BJ (cell line): ENCODE results near the gene CCDC74B. TPM values are rescaled to one million over a fixed set of nuclear protein-coding genes. Genes with fewer than 3 reads are reported as not detected.
"Not testable (repeated sequence)": the region's sequence is repeated elsewhere in the genome, so short reads cannot be mapped to it uniquely, and the experiment has no call there.

Experiments
- CTCF ChIA-PET: fragments of 350-600 bp; formaldehyde crosslinking; extraction: SDS; loops from one replicate; lab custom pipeline; 2021; ENCODE audit warnings: antibody characterized with exemption, inconsistent platforms; lab: Yijun Ruan, JAX
- POLR2A ChIA-PET: fragments of 300-600 bp; sonication (Branson Sonifier 250); formaldehyde crosslinking; extraction: SDS; loops from one replicate; lab custom pipeline; 2021; ENCODE audit warnings: antibody characterized with exemption; lab: Charles Lee
- DNase-seq: peaks from one replicate; pipeline ENCODE4 v3.0.0-alpha.2; 2011; ENCODE audit warnings: low read depth
- H3K27me3 ChIP-seq: 2 replicates; pipeline ENCODE4 v1.6.0; 2011; ENCODE audit warnings: low read length; ENCODE audit not compliant: control insufficient read depth, insufficient read depth
- H3K36me3 ChIP-seq: 2 replicates; pipeline ENCODE4 v1.5.1; 2011; ENCODE audit warnings: low read length; ENCODE audit not compliant: control insufficient read depth, insufficient read depth
- H3K4me3 ChIP-seq: 2 replicates; pipeline ENCODE4 v1.5.1; 2011; ENCODE audit warnings: low read depth, mild to moderate bottlenecking, control low read depth, low read length
- CTCF ChIP-seq: IDR thresholded peaks from 2 replicates; pipeline ENCODE4 v1.5.1; 2011; ENCODE audit warnings: low read depth, mild to moderate bottlenecking, control low read depth, inconsistent platforms, low read length, moderate library complexity; ENCODE audit not compliant: insufficient read depth
- polyA plus RNA-seq: library from polyadenylated mRNA; depleted of rRNA; stranded (reverse); fragments of >200 nt; gene quantifications from 2 replicates; pipeline ENCODE4 v1.2.3, GENCODE V29; 2011; rRNA removed
- small RNA-seq: library from RNA; depleted of rRNA; stranded (forward); fragments of <200 nt; gene quantifications from one replicate; pipeline ENCODE3, GENCODE V24; 2012; ENCODE audit warnings: low replicate concordance, low read depth; ENCODE audit not compliant: insufficient read length

CCDC74B gene
- polyA plus RNA-seq, 1 experiment: 5.3 TPM

GRCh38 chr2:130137118-130137517 lies 7.8 kb downstream of the CCDC74B start:
- H3K27me3 ChIP-seq, DNase-seq, H3K36me3 ChIP-seq, POLR2A ChIA-PET, H3K4me3 ChIP-seq, CTCF ChIA-PET: not testable (repeated sequence)

GRCh38 chr2:130136546-130136945 lies 8.4 kb downstream of the CCDC74B start:
- DNase-seq, CTCF ChIA-PET, H3K27me3 ChIP-seq, POLR2A ChIA-PET, H3K4me3 ChIP-seq, H3K36me3 ChIP-seq: not testable (repeated sequence)

DNA sequence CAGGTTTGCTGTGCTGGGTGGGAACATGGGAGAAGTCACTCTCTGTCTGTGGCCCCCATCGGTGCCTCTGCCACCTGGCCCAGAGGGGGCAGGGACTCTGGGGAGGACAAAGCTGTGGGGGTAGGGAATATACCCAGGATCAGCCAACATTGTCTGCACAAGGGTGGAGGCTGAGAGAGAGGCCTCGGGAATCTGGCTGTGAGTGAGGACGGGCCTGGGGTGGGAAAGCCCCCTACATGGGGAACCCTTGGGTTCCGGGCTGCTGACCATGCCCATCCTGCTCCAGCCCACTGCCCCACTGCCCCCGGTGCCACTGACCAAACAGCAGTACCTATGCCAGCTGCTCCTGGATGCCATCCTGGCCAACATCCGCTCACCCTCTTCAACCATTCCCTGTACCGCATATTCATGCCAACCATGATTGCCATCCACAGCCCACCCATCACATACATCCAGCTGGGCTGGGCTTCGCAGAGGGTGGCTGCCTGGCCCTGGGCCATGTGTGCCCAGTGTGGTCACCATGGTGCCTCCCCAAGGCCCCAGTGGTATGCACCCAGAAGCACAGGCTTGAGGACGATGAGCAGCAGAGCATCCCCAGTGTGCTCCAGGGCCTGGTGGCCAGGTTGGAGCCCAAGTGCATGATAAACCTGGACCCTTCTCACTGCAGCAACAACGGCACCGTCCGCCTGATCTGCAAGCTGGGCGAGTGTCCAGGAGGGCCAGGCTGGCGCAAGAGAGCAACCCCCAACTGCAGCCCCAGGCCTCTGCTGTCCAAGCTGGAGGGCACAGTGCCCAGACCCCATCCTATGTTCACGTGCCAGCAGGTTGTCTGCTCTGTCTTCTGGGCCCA lies 9.0 kb downstream of the CCDC74B start:
- H3K27me3 ChIP-seq: no peaks in the 10 kb centered on the region; the same call in 1 of the 2 replicates
- DNase-seq: no peak
- CTCF ChIA-PET: no interaction called here
- POLR2A ChIA-PET: no interaction called here
- H3K4me3 ChIP-seq: no peak overlapping the region
- no peak for TF ChIP-seq CTCF
- H3K36me3 ChIP-seq: no peaks in the 10 kb centered on the region

GRCh38 chr2:130129120-130129829 lies 15.6 kb downstream of the CCDC74B start, which contains the start of gene POTEF:
POTEF (minus strand) TSS chr2:130129222; CDS start chr2:130120515, 8,707 bp downstream.
- POLR2A ChIA-PET, CTCF ChIA-PET: not testable (repeated sequence)

DNA sequence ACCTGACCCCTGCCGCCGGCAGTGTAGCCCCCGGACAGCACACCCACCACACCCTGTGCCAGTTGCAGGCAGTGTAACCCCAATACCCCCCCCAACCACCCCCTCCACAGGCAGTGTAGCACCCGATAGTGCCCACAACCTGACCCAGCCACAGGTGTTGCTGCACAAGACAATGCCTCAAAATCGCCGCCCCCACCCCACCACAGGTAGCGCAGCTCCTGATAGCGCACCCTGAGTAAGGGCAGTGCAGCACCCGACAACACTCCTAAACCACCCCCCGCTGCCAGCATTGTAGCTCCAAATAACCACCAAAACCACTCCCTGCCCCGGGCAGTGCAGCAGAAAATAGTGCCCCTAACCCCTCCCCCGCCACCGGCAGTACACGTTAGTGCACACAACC lies 16.4 kb downstream of the CCDC74B start:
- POLR2A ChIA-PET, DNase-seq, CTCF ChIA-PET, H3K27me3 ChIP-seq, H3K36me3 ChIP-seq, H3K4me3 ChIP-seq: not testable (repeated sequence)

More at GRCh38 chr2:130129120-130129829, 15.6 kb downstream of the CCDC74B start, which contains the start of gene POTEF:
- not testable (repeated sequence) for H3K36me3 ChIP-seq, H3K27me3 ChIP-seq, DNase-seq, H3K4me3 ChIP-seq

- CTCF ChIA-PET, H3K4me3 ChIP-seq, H3K27me3 ChIP-seq, POLR2A ChIA-PET, DNase-seq, H3K36me3 ChIP-seq: not testable (repeated sequence)
These were observed 17.2 kb downstream of the CCDC74B start for GRCh38 chr2:130127726-130128125.

- POLR2A ChIA-PET: interaction anchor here (0.6 kb wide), 1 partner anchor 170 kb away, joined by 4 read pairs; no protein-coding TSS in a partner anchor
- H3K4me3 ChIP-seq, H3K36me3 ChIP-seq, CTCF ChIA-PET, DNase-seq, H3K27me3 ChIP-seq: not testable (repeated sequence)
These were observed 24.0 kb downstream of the CCDC74B start for GRCh38 chr2:130120924-130121323.

- CTCF ChIA-PET, H3K27me3 ChIP-seq, POLR2A ChIA-PET, H3K4me3 ChIP-seq, DNase-seq, H3K36me3 ChIP-seq: not testable (repeated sequence)
These were observed 42.1 kb downstream of the CCDC74B start for GRCh38 chr2:130102597-130103363.

Small RNA genes within 50 kb of the gene (small RNA-seq; reads per million reads assigned to genes)
- not detected for gene RNU6-1049P

Other genes with a start within 250 kb of the CCDC74B start
- not detected in 2 replicates for gene RAB6C, start 165.4 kb downstream of the CCDC74B start, polyA plus RNA-seq
- gene POTEF, start 15.9 kb downstream of the CCDC74B start, polyA plus RNA-seq: not detected in 2 replicates
- gene SMPD4, start 36.5 kb upstream of the CCDC74B start, polyA plus RNA-seq: 25.0 and 60.1 TPM in 2 replicates
- 128 and 199 TPM in 2 replicates for gene MZT2B, start 37.1 kb upstream of the CCDC74B start, polyA plus RNA-seq
- gene TUBA3E, start 53.3 kb upstream of the CCDC74B start, polyA plus RNA-seq: not detected in 2 replicates
- 80.9 and 144 TPM in 2 replicates for gene IMP4, start 197.8 kb upstream of the CCDC74B start, polyA plus RNA-seq
- gene PTPN18, start 210.9 kb upstream of the CCDC74B start, polyA plus RNA-seq: 21.0 and 24.4 TPM in 2 replicates